HepG2 (cell line): Measurements from ENCODE around the gene IRF2BPL. TPM values are rescaled to one million over a fixed set of nuclear protein-coding genes. Genes with fewer than 3 reads are reported as not detected.
A peak's percentile ranks its signal among the peaks of the same experiment; 100 is the strongest.

Experiments used
- ARNT2 ChIP-seq: sonication (generic); formaldehyde crosslinking; IDR thresholded peaks from 2 replicates; pipeline ENCODE4 v1.8.0; 2022; ENCODE audit warnings: mild to moderate bottlenecking, low read depth, missing genetic modification reagents, moderate library complexity
- CC2D1A ChIP-seq: sonication (generic); formaldehyde crosslinking; IDR thresholded peaks from 2 replicates; pipeline ENCODE4 v1.8.1; 2023; ENCODE audit warnings: mild to moderate bottlenecking, missing genetic modification reagents
- FIP1L1 ChIP-seq: fragments of 200-400 bp; formaldehyde crosslinking; IDR thresholded peaks from 2 replicates; pipeline ENCODE4 v1.6.1; 2018; ENCODE audit warnings: low read depth, mild to moderate bottlenecking, low read length, moderate library complexity, borderline replicate concordance; ENCODE audit not compliant: insufficient read depth
- GTF3A ChIP-seq: sonication (generic); formaldehyde crosslinking; conservative IDR thresholded peaks from 2 replicates; pipeline ENCODE4 v1.4.0; 2020; ENCODE audit warnings: mild to moderate bottlenecking, missing genetic modification reagents
- GZF1 ChIP-seq: sonication (generic); formaldehyde crosslinking; IDR thresholded peaks from 2 replicates; pipeline ENCODE4 v1.5.1; 2020; ENCODE audit warnings: mild to moderate bottlenecking, missing genetic modification reagents
- JDP2 ChIP-seq: sonication (generic); formaldehyde crosslinking; IDR thresholded peaks from 2 replicates; pipeline ENCODE4 v1.8.1; 2022; ENCODE audit warnings: missing genetic modification reagents, borderline replicate concordance
- SATB2 ChIP-seq: sonication (generic); formaldehyde crosslinking; IDR thresholded peaks from 2 replicates; pipeline ENCODE4 v1.5.0; 2020; ENCODE audit warnings: missing genetic modification reagents
- SP2 ChIP-seq: sonication (generic); formaldehyde crosslinking; IDR thresholded peaks from 2 replicates; pipeline ENCODE4 v1.5.1; 2020; ENCODE audit warnings: mild to moderate bottlenecking, missing genetic modification reagents
- XBP1 ChIP-seq: sonication (generic); formaldehyde crosslinking; IDR thresholded peaks from 2 replicates; pipeline ENCODE4 v1.5.0; 2020; ENCODE audit warnings: missing genetic modification reagents
- ZBED4 ChIP-seq: sonication (generic); formaldehyde crosslinking; IDR thresholded peaks from 2 replicates; pipeline ENCODE4 v1.4.0; 2020; ENCODE audit warnings: missing genetic modification reagents, borderline replicate concordance
- ZC3H13 ChIP-seq: sonication (generic); formaldehyde crosslinking; IDR thresholded peaks from 2 replicates; pipeline ENCODE4 v1.8.1; 2023; ENCODE audit warnings: mild to moderate bottlenecking, missing genetic modification reagents, moderate library complexity
- ZFP62 ChIP-seq: sonication (generic); formaldehyde crosslinking; IDR thresholded peaks from 2 replicates; pipeline ENCODE4 v1.4.0; 2020; ENCODE audit warnings: missing genetic modification reagents
- ZNF12 ChIP-seq: sonication (generic); formaldehyde crosslinking; IDR thresholded peaks from 2 replicates; pipeline ENCODE4 v1.5.0; 2020; ENCODE audit warnings: missing genetic modification reagents
- ZNF275 ChIP-seq: sonication (generic); formaldehyde crosslinking; IDR thresholded peaks from 2 replicates; pipeline ENCODE4 v1.8.0; 2022; ENCODE audit warnings: missing genetic modification reagents, mild to moderate bottlenecking, inconsistent platforms, borderline replicate concordance
- ZNF33A ChIP-seq: sonication (generic); formaldehyde crosslinking; IDR thresholded peaks from 2 replicates; pipeline ENCODE4 v1.5.1; 2020; ENCODE audit warnings: missing genetic modification reagents, mild to moderate bottlenecking, moderate library complexity, borderline replicate concordance
- ZNF34 ChIP-seq: sonication (generic); formaldehyde crosslinking; IDR thresholded peaks from 2 replicates; pipeline ENCODE4 v1.4.0; 2020; ENCODE audit warnings: mild to moderate bottlenecking, missing genetic modification reagents, borderline replicate concordance
- ZNF383 ChIP-seq: sonication (generic); formaldehyde crosslinking; IDR thresholded peaks from 2 replicates; pipeline ENCODE4 v1.4.0; 2020; ENCODE audit warnings: missing genetic modification reagents, mild to moderate bottlenecking, borderline replicate concordance
- ZNF431 ChIP-seq: sonication (generic); formaldehyde crosslinking; IDR thresholded peaks from 2 replicates; pipeline ENCODE4 v1.9.0; 2022; ENCODE audit warnings: missing genetic modification reagents, low read depth, mild to moderate bottlenecking, borderline replicate concordance
- ZNF44 ChIP-seq: sonication (generic); formaldehyde crosslinking; IDR thresholded peaks from 2 replicates; pipeline ENCODE4 v1.5.1; 2020; ENCODE audit warnings: mild to moderate bottlenecking, missing genetic modification reagents
- ZNF501 ChIP-seq: sonication (generic); formaldehyde crosslinking; IDR thresholded peaks from 2 replicates; pipeline ENCODE4 v1.5.1; 2020; ENCODE audit warnings: mild to moderate bottlenecking, moderate library complexity, missing genetic modification reagents
- ZNF543 ChIP-seq: sonication (generic); formaldehyde crosslinking; IDR thresholded peaks from 2 replicates; pipeline ENCODE4 v1.4.0; 2020; ENCODE audit warnings: mild to moderate bottlenecking, missing genetic modification reagents
- ZNF615 ChIP-seq: sonication (generic); formaldehyde crosslinking; IDR thresholded peaks from 2 replicates; pipeline ENCODE4 v1.5.0; 2020; ENCODE audit warnings: mild to moderate bottlenecking, missing genetic modification reagents, borderline replicate concordance
- ZNF670 ChIP-seq: sonication (generic); formaldehyde crosslinking; IDR thresholded peaks from 2 replicates; pipeline ENCODE4 v1.8.0; 2022; ENCODE audit warnings: mild to moderate bottlenecking, missing genetic modification reagents, borderline replicate concordance
- ZNF850 ChIP-seq: sonication (generic); formaldehyde crosslinking; conservative IDR thresholded peaks from 2 replicates; pipeline ENCODE4 v1.9.0; 2021; ENCODE audit warnings: mild to moderate bottlenecking, missing genetic modification reagents
- ZNF883 ChIP-seq: sonication (generic); formaldehyde crosslinking; IDR thresholded peaks from 2 replicates; pipeline ENCODE4 v1.5.1; 2020; ENCODE audit warnings: mild to moderate bottlenecking, missing genetic modification reagents; ENCODE audit errors: not compliant biosample characterization
- polyA plus RNA-seq, 8 experiments: library from polyadenylated mRNA; depleted of rRNA in 3 of 8; stranded (reverse) in 7 of 8; unstranded in 1 of 8; fragments of >200 nt; fragmentation: Illumina TruSeq in 4 of 8; extraction: Trizol in 4 of 8; gene quantifications; 2 replicates each; pipeline versions ENCODE4 v1.2.1 to v1.2.3, GENCODE V29; 2011 to 2016; ENCODE audit warnings: low read depth in 4 of 8, missing spikeins in 1 of 8, mixed read lengths in 1 of 8; ENCODE audit not compliant: insufficient read depth in 1 of 8
- total RNA-seq, 5 experiments: library from RNA; depleted of rRNA; stranded (reverse); fragments of >200 nt; fragmentation: Illumina TruSeq; extraction: Trizol; gene quantifications; 2 replicates each; pipeline ENCODE4 v1.2.3, GENCODE V29; 2016; ENCODE audit warnings: low read depth in 1 of 5

The IRF2BPL gene
- total and polyA plus RNA-seq, 2 of the 13 experiments (the other 11 are each of a cell fraction or from before 2014, with no cell fraction given), result 6.6 to 8.4 TPM

- TF ChIP-seq ZNF383 (CRISPR knock-in tag) (no peak), GZF1 (CRISPR knock-in tag) (no peak), ZNF33A (CRISPR knock-in tag) (no peak), ZNF34 (CRISPR knock-in tag) (no peak), ZNF883 (CRISPR knock-in tag) (no peak), ZNF44 (CRISPR knock-in tag) (no peak), ZNF670 (CRISPR knock-in tag) (no peak), SP2 (CRISPR knock-in tag) (no peak), ZNF615 (CRISPR knock-in tag) (no peak), FIP1L1 (no peak), ZNF431 (CRISPR knock-in tag) (no peak), ARNT2 (CRISPR knock-in tag) (no peak), SATB2 (CRISPR knock-in tag) (no peak), ZNF501 (CRISPR knock-in tag) (no peak), ZFP62 (CRISPR knock-in tag) (no peak), ZNF12 (CRISPR knock-in tag) (peak; percentile 43; the same call in 1 of the 2 replicates), ZNF543 (CRISPR knock-in tag) (no peak), ZNF850 (CRISPR knock-in tag) (no peak), CC2D1A (CRISPR knock-in tag) (no peak), ZC3H13 (CRISPR knock-in tag) (peak; percentile 4; the same call in 1 of the 2 replicates), XBP1 (no peak), GTF3A (CRISPR knock-in tag) (no peak), ZNF275 (no peak), ZBED4 (CRISPR knock-in tag) (peak; percentile 57; the same call in 1 of the 2 replicates), JDP2 (CRISPR knock-in tag) (no peak)
Observed at GRCh38 chr14:77023001-77023996, 5.2 kb downstream of the IRF2BPL start (continued).
